ENCODE data around the gene OR5K2.

Gene OR5K2

DNA sequence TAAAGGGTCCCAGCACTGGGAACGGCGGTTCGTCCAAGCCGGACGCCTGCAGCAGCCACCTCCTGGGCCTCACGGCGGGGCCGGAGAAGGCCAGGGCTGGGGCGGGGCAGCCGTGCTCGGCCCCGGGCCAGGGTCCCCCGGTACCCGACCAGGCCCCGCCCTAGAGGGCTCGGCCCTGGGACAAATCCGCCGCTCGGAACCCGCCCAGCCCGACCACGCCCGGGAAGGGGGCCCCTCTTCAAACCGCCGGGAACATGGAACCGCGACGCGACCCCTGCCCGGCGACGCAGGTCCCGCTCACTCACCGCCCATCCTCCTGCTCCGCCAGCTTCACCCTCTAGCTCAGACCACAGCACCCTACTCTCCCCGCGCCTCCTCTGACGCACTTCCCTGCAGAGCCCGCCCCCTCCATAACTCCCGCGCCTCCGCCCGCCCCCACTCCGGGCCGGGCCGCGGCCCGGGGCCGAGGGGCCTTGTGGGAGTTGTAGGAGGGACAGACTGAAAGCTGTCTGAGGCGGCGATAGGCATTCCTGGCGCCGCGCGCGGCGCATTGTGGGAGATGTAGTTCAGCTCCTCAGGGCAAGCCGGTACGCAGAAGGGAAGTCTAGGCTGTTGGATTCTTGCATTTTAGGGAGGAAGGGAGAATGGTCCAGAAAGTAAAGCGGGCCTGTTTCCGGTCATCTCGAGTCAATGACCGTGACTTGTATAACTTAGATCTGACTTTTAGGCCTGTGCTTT, 25.2 kb downstream of the OR5K2 start, which contains the start of gene CLDND1:
Gene CLDND1, minus strand, starts transcription at position 359 of the 738 bp plus-strand sequence. CDS start 1,478 bp downstream, outside the sequence.
- peak; percentile 95 for DNase-seq (ENCODE audit: low spot score)

DNA sequence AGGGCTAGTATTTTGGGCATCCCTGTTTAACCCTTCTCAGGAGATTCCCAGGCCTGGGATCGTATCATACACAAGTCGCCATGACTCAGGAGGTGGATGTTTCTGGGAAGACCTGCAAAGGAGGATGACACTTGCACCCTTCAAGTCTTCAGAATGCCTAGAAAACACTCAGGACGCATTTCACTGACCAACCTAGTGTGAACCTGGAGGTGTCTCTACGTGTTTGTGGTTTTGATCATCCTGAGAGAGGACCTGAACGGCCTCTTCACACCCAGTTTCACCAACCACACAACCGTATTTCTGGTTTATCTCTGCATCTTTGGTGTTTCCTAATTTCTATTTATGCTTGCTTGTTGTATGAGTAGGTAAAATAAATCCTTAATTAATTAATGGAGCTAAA, 28.0 kb downstream of the OR5K2 start:
- no peak for DNase-seq (ENCODE audit: low spot score)

GRCh38 chr3:98528474-98529346, 31.2 kb downstream of the OR5K2 start:
- no peak for DNase-seq (ENCODE audit: low spot score)

GRCh38 chr3:98529856-98530459, 32.5 kb downstream of the OR5K2 start:
- no peak for DNase-seq (ENCODE audit: low spot score)

- no peak for DNase-seq (ENCODE audit: low spot score)
Observed at GRCh38 chr3:98530676-98531075, 33.2 kb downstream of the OR5K2 start.

- DNase-seq (ENCODE audit: low spot score) = no peak
Observed at GRCh38 chr3:98531622-98532274, 34.3 kb downstream of the OR5K2 start, which contains the start of gene GPR15. Gene GPR15 (plus strand): TSS chr3:98531978. CDS start chr3:98532034, 56 bp downstream.

DNA sequence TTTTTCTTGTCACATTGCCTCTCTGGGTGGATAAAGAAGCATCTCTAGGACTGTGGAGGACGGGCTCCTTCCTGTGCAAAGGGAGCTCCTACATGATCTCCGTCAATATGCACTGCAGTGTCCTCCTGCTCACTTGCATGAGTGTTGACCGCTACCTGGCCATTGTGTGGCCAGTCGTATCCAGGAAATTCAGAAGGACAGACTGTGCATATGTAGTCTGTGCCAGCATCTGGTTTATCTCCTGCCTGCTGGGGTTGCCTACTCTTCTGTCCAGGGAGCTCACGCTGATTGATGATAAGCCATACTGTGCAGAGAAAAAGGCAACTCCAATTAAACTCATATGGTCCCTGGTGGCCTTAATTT, 34.8 kb downstream of the OR5K2 start:
- no peak for DNase-seq (ENCODE audit: low spot score)

DNA sequence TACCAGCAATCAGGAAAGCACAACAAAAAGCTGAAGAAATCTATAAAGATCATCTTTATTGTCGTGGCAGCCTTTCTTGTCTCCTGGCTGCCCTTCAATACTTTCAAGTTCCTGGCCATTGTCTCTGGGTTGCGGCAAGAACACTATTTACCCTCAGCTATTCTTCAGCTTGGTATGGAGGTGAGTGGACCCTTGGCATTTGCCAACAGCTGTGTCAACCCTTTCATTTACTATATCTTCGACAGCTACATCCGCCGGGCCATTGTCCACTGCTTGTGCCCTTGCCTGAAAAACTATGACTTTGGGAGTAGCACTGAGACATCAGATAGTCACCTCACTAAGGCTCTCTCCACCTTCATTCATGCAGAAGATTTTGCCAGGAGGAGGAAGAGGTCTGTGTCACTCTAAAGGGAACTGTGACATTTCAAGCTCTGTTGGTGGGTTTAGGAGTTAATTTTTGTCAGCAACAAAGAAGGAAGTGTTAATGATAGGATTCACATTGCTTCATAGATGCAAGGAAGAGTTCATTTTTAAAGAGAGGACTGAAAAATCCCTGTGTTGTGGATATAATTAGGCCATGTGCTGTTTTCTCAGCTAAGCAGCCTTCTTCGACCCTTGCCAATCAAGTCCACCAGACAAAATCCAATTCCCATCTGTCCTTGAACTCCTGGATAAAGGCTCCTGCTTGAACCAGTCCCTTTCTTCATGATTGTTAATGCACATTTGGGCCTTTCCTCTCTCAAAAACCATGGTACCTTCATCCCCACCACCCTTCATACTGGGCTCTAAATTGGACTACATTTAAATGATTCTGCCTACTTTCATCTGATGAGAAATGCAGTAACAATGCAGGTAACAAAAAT, 35.5 kb downstream of the OR5K2 start:
- DNase-seq (ENCODE audit: low spot score) = no peak

GRCh38 chr3:98534168-98534567, 36.7 kb downstream of the OR5K2 start:
- DNase-seq (ENCODE audit: low spot score) = no peak

GRCh38 chr3:98534734-98535133, 37.3 kb downstream of the OR5K2 start:
- no peak for DNase-seq (ENCODE audit: low spot score)

- no peak for DNase-seq (ENCODE audit: low spot score)
Observed at GRCh38 chr3:98536456-98537017, 39.1 kb downstream of the OR5K2 start.

DNA sequence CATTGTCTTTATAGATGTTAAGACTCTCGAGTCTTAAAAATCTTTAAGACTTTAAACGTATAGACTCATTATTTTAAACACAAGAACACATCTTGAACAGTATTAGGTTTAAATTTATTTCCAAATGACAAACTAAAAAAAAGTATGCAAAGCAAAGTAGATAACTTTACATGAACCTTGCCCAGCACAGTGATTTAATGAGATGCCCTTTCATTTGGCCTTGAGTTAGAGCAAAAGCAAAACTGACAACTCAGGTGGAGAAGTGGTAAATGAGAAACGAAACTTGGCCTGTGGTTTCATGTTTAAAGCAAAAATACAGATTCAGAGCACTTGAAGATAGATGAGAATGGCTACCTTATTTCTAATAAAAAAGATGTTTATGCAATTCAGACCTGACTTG, 42.9 kb downstream of the OR5K2 start:
- peak; percentile 44 for DNase-seq (ENCODE audit: low spot score)

DNA sequence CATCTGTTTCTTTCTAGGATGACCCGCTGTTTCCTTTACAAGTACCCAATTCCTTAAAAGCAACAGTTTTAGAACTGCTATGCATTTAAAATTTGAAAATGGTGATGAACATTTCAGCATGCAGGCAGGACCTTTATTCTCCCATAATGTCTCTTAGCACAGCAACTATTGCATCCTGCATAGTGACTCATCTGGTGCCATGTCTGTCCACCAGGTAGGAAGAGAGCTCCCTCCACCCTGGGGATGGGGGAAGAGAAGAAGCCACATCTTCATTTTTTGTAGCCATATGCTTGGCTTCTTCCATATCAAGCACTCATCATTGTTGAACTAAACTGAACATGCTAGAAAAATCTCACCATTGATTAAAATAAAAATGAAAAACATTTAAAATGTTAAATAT, 44.2 kb downstream of the OR5K2 start:
- no peak for DNase-seq (ENCODE audit: low spot score)

- no peak for DNase-seq (ENCODE audit: low spot score)
Observed at GRCh38 chr3:98542623-98543022, 45.1 kb downstream of the OR5K2 start.

GRCh38 chr3:98545940-98546339, 48.5 kb downstream of the OR5K2 start:
- peak; percentile 64 for DNase-seq (ENCODE audit: low spot score)
